Heart left ventricle (tissue), 16 donors: ENCODE data around the gene TNKS2. TPM values are rescaled to one million over a fixed set of nuclear protein-coding genes. Genes with fewer than 3 reads are reported as not detected.
A peak's percentile ranks its signal among the peaks of the same experiment; 100 is the strongest.

Source experiments
- ATAC-seq, 4 donors: fragments of 200-7000 bp; cut with Tn5 transposase; one replicate each; pipeline ENCODE4 v1.9.1; 2020 to 2022; ENCODE audit warnings: moderate library complexity in 4 of 4, mild to moderate bottlenecking in 3 of 4, moderate number of reproducible peaks in 1 of 4
- DNase-seq, 5 donors: peaks; one replicate each; pipeline ENCODE4 v3.0.0-alpha.2; 2020
- H3K27ac ChIP-seq, 12 donors: fragments of 200-600 bp; sonication (generic) in 4 of 12; one replicate each; pipeline versions ENCODE4 v1.5.0 to v1.8.0; 2016 to 2022; ENCODE audit warnings: mild to moderate bottlenecking in 2 of 12
- H3K27me3 ChIP-seq, 9 donors: fragments of 200-600 bp; sonication (generic) in 2 of 9; one replicate each; pipeline versions ENCODE4 v1.5.1 to v1.8.0; 2016 to 2022; ENCODE audit warnings: mild to moderate bottlenecking in 3 of 9
- H3K36me3 ChIP-seq, 9 donors: fragments of 200-600 bp; sonication (generic) in 2 of 9; one replicate each; pipeline versions ENCODE4 v1.5.0 to v1.8.0; 2018 to 2022; ENCODE audit warnings: mild to moderate bottlenecking in 2 of 9
- H3K4me1 ChIP-seq, 12 donors: fragments of 200-600 bp; sonication (generic) in 4 of 12; one replicate each; pipeline versions ENCODE4 v1.5.0 to v1.8.0; 2016 to 2022; ENCODE audit warnings: mild to moderate bottlenecking in 3 of 12
- H3K4me3 ChIP-seq, 12 donors: fragments of 200-600 bp; sonication (generic) in 4 of 12; one replicate each; pipeline versions ENCODE4 v1.5.0 to v1.8.0; 2017 to 2022; ENCODE audit warnings: mild to moderate bottlenecking in 9 of 12, moderate library complexity in 4 of 12
- H3K9me3 ChIP-seq, 12 donors: fragments of 200-600 bp; sonication (generic) in 4 of 12; one replicate each; pipeline versions ENCODE4 v1.5.0 to v1.8.0; 2016 to 2022; ENCODE audit warnings: mild to moderate bottlenecking in 1 of 12
- CTCF ChIP-seq, 12 donors: fragments of 200-600 bp; sonication (generic) in 4 of 12; IDR thresholded peaks; one replicate each; pipeline versions ENCODE4 v1.5.0 to v1.8.0; 2018 to 2022; ENCODE audit warnings: antibody characterized with exemption in 12 of 12, mild to moderate bottlenecking in 5 of 12
- POLR2A ChIP-seq, 2 donors: fragments of 450-650 bp; IDR thresholded peaks; one replicate each; pipeline ENCODE4 v1.6.1; 2017; ENCODE audit warnings: antibody characterized with exemption in 2 of 2, mild to moderate bottlenecking in 2 of 2, moderate library complexity in 2 of 2
- WGBS, 4 donors: extraction: QIAGEN DNeasy Blood & Tissue Kit in 2 of 4; methylation state at CpG; one replicate each; pipeline versions ENCODE4 v1.1.5 to v1.1.7; 2013 to 2018; 5-methylcytosine and 5-hydroxymethylcytosine counted together
- intact Hi-C, 10 donors: fragments of 100-400 bp; cut with DNase I; formaldehyde crosslinking; loops; one replicate each; pipeline versions ENCODE4 v1.11.1 to v1.14.2; 2022
- polyA plus RNA-seq, 2 donors: library from polyadenylated mRNA; stranded (reverse); fragments of 200-250 nt; gene quantifications; one replicate each; pipeline ENCODE4 v1.2.3, GENCODE V29; 2013
- total RNA-seq, 9 donors: library from RNA; depleted of rRNA in 2 of 9; stranded (reverse); fragments of >200 nt in 2 of 9; fragmentation: NEBNext Ultra II Directional in 3 of 9; extraction: Animal tissue kit (Norgen Biotek cat#: 25700) in 3 of 9; gene quantifications; one replicate each; pipeline versions ENCODE4 v1.1.0 to v1.2.4, GENCODE V29; 2016 to 2023
- donor health status: ischemic (EF 13 %, LVEDD 7.1; RV severe dilation, severe dysfunction).
- donor health status: healthy with polysubstance abuse.
- donor health status: DM: no; HTN: yes; CAD: no.
- donor health status: DM: no; HTN: no; CAD: no.
- donor health status: ischemic (EF 25% LVEDD 6.9; RV normal size, moderate dysfunction).
- donor health status: ischemic (EF 25% LVEDD 5.7; RV mildly dilated, moderate dysfunction).
- donor health status: healthy.
- donor health status: DM: yes; HTN: yes; CAD: no.
- donor health status: ischemic (EF 35%, LVEDD 5.7; RV mildly dilated, moderate dysfunction).
- donor health status: nonischemic (EF 11% LVEDD 7.7; RV severe dilation, severe dysfunction).
- donor health status: DM: yes; HTN: yes; CAD: no.
- donor health status: PGD.
- donor health status: ischemic (EF 29% LVEDD 5.4; RV normal size, mild dysfunction).
- donor health status: nonischemic (EF 23%, LVEDD 6.1; RV moderate dilation, normal function).

The TNKS2 gene
- total and polyA plus RNA-seq, 11 donors, result 4.0 to 24.7 (median 13.9) TPM

- Histone ChIP-seq H3K27ac (no peak overlapping the region), H3K9me3 (no peaks in the 10 kb centered on the region), H3K4me1 (peaks cover 0 to 3% (median 0%) of the 10 kb centered on the region in 12 donors), H3K27me3 (no peaks in the 10 kb centered on the region), H3K4me3 (no peak overlapping the region), H3K36me3 (no peaks in the 10 kb centered on the region)
- TF ChIP-seq POLR2A (IDR thresholded peaks at IDR 0.05), result no peak
- no peak for TF ChIP-seq CTCF (IDR thresholded peaks at IDR 0.05)
- 74 to 96% (median 88%) methylated on average over 3 of the region's 3 CpGs for WGBS, 4 donors
- DNase-seq (no peak), ATAC-seq (no peak)
- intact Hi-C loops, result no loop called here
Observed at GRCh38 chr10:91896212-91896756, 98.1 kb downstream of the TNKS2 start.

- DNase-seq, result no peak
- peaks cover 0 to 15% (median 0%) of the 10 kb centered on the region in 12 donors for H3K4me1 ChIP-seq
- intact Hi-C loops, result no loop called here
- WGBS, 4 donors, result 58 to 69% (median 66%) methylated on average over 8 of the region's 8 CpGs
- H3K27ac ChIP-seq, result no peak overlapping the region
- no peaks in the 10 kb centered on the region for H3K36me3 ChIP-seq
- H3K9me3 ChIP-seq, result no peaks in the 10 kb centered on the region
- no peak overlapping the region for H3K4me3 ChIP-seq
- TF ChIP-seq CTCF (IDR thresholded peaks at IDR 0.05) (no peak), POLR2A (IDR thresholded peaks at IDR 0.05) (no peak)
- no peaks in the 10 kb centered on the region for H3K27me3 ChIP-seq
- ATAC-seq, result no peak
Observed at GRCh38 chr10:91897421-91897820, 99.2 kb downstream of the TNKS2 start.

DNA sequence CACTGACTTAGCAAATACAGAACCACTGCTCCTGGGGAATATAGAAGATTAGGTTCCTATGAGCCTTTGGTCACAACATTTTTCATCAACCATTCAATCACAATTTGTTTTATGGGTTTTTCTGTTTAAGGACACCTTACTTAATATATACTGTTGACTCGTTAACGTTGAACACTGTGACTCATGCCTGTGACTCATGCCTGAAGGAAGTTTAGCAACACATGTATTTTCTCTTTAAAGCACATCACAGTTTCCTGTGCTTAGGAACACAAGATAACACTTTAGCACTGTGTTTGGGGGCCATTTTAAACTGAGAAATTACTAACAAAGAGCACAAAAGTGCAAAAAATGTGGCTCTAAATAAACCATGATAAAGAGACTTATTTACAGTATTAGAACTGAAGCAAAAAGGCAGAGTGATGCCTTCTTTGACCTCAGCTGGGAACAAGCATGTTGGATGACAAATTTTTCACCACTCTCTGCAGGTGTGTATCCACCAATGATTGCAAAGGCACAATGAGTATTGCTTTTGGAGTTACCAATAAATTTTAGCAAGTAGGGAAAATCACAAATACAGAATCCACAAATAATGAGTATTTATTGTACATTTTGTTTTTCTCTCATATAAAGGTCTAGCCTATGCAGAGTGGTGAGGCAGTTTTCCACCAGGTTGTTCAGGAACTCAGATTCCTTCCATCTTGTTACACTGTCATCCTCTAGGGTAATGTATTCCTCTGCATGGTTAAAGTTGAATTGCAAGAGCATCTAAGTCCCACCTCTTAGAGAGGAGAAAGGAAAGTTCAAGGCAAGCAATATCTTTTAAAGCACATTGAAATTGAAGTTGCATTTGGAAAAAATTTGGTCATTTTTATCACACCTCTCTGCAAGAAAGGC lies 103.8 kb downstream of the TNKS2 start:
- TF ChIP-seq POLR2A (IDR thresholded peaks at IDR 0.05) (no peak), CTCF (IDR thresholded peaks at IDR 0.05) (no peak)
- Histone ChIP-seq H3K36me3 (no peaks in the 10 kb centered on the region), H3K27ac (peak overlapping the region in 1 of 12 donors; percentile 76), H3K9me3 (no peaks in the 10 kb centered on the region), H3K4me3 (no peak overlapping the region), H3K4me1 (peaks cover 0 to 20% (median 0%) of the 10 kb centered on the region in 12 donors), H3K27me3 (no peaks in the 10 kb centered on the region)
- intact Hi-C loops, result loop anchor here in 2 of 10 donors (10.0 kb wide), 2 partner anchors 107 to 407 kb away; partner anchors contain the start of gene TNKS2 (in 1 of the 2)
- ATAC-seq, result peak in 2 of 4 donors; percentile 76 to 77
- DNase-seq, result no peak
- WGBS, 4 donors, result 12 to 33% (median 23%) methylated on average over 2 of the region's 2 CpGs

GRCh38 chr10:91907033-91907594 lies 108.9 kb downstream of the TNKS2 start:
- no peak overlapping the region for H3K27ac ChIP-seq
- intact Hi-C loops, result loop anchor here in 3 of 10 donors (5.0 to 10.0 kb wide), 3 partner anchors 112 to 412 kb away; partner anchors contain the start of gene TNKS2 (in 1 of the 3)
- peak overlapping the region in 3 of 12 donors; percentile 78 to 93 (median 92) for H3K4me3 ChIP-seq
- TF ChIP-seq CTCF (IDR thresholded peaks at IDR 0.05), result no peak
- no peak for TF ChIP-seq POLR2A (IDR thresholded peaks at IDR 0.05)
- H3K36me3 ChIP-seq, result no peaks in the 10 kb centered on the region
- H3K27me3 ChIP-seq, result no peaks in the 10 kb centered on the region
- no peaks in the 10 kb centered on the region for H3K9me3 ChIP-seq
- DNase-seq (no peak), ATAC-seq (no peak)
- WGBS, 4 donors, result 89 to 94% (median 93%) methylated on average over 5 of the region's 5 CpGs
- peaks cover 0 to 29% (median 8%) of the 10 kb centered on the region in 12 donors for H3K4me1 ChIP-seq
